Heart left ventricle (tissue), 16 donors: ENCODE results near the gene CLIP2. TPM values are rescaled to one million over a fixed set of nuclear protein-coding genes. Genes with fewer than 3 reads are reported as not detected.

Source experiments
- ATAC-seq, 4 donors: fragments of 200-7000 bp; cut with Tn5 transposase; one replicate each; pipeline ENCODE4 v1.9.1; 2020 to 2022; ENCODE audit warnings: moderate library complexity in 4 of 4, mild to moderate bottlenecking in 3 of 4, moderate number of reproducible peaks in 1 of 4
- DNase-seq, 5 donors: peaks; one replicate each; pipeline ENCODE4 v3.0.0-alpha.2; 2020
- H3K27ac ChIP-seq, 12 donors: fragments of 200-600 bp; sonication (generic) in 4 of 12; one replicate each; pipeline versions ENCODE4 v1.5.0 to v1.8.0; 2016 to 2022; ENCODE audit warnings: mild to moderate bottlenecking in 2 of 12
- H3K27me3 ChIP-seq, 9 donors: fragments of 200-600 bp; sonication (generic) in 2 of 9; one replicate each; pipeline versions ENCODE4 v1.5.1 to v1.8.0; 2016 to 2022; ENCODE audit warnings: mild to moderate bottlenecking in 3 of 9
- H3K36me3 ChIP-seq, 9 donors: fragments of 200-600 bp; sonication (generic) in 2 of 9; one replicate each; pipeline versions ENCODE4 v1.5.0 to v1.8.0; 2018 to 2022; ENCODE audit warnings: mild to moderate bottlenecking in 2 of 9
- H3K4me1 ChIP-seq, 12 donors: fragments of 200-600 bp; sonication (generic) in 4 of 12; one replicate each; pipeline versions ENCODE4 v1.5.0 to v1.8.0; 2016 to 2022; ENCODE audit warnings: mild to moderate bottlenecking in 3 of 12
- H3K4me3 ChIP-seq, 12 donors: fragments of 200-600 bp; sonication (generic) in 4 of 12; one replicate each; pipeline versions ENCODE4 v1.5.0 to v1.8.0; 2017 to 2022; ENCODE audit warnings: mild to moderate bottlenecking in 9 of 12, moderate library complexity in 4 of 12
- H3K9me3 ChIP-seq, 12 donors: fragments of 200-600 bp; sonication (generic) in 4 of 12; one replicate each; pipeline versions ENCODE4 v1.5.0 to v1.8.0; 2016 to 2022; ENCODE audit warnings: mild to moderate bottlenecking in 1 of 12
- CTCF ChIP-seq, 12 donors: fragments of 200-600 bp; sonication (generic) in 4 of 12; IDR thresholded peaks; one replicate each; pipeline versions ENCODE4 v1.5.0 to v1.8.0; 2018 to 2022; ENCODE audit warnings: antibody characterized with exemption in 12 of 12, mild to moderate bottlenecking in 5 of 12
- POLR2A ChIP-seq, 2 donors: fragments of 450-650 bp; IDR thresholded peaks; one replicate each; pipeline ENCODE4 v1.6.1; 2017; ENCODE audit warnings: antibody characterized with exemption in 2 of 2, mild to moderate bottlenecking in 2 of 2, moderate library complexity in 2 of 2
- whole genome bisulfite sequencing, 4 donors: extraction: QIAGEN DNeasy Blood & Tissue Kit in 2 of 4; methylation state at CpG; one replicate each; pipeline versions ENCODE4 v1.1.5 to v1.1.7; 2013 to 2018; 5-methylcytosine and 5-hydroxymethylcytosine counted together
- intact Hi-C, 10 donors: fragments of 100-400 bp; cut with DNase I; formaldehyde crosslinking; loops; one replicate each; pipeline versions ENCODE4 v1.11.1 to v1.14.2; 2022
- polyA plus RNA-seq, 2 donors: library from polyadenylated mRNA; stranded (reverse); fragments of 200-250 nt; gene quantifications; one replicate each; pipeline ENCODE4 v1.2.3, GENCODE V29; 2013
- total RNA-seq, 9 donors: library from RNA; depleted of rRNA in 2 of 9; stranded (reverse); fragments of >200 nt in 2 of 9; fragmentation: NEBNext Ultra II Directional in 3 of 9; extraction: Animal tissue kit (Norgen Biotek cat#: 25700) in 3 of 9; gene quantifications; one replicate each; pipeline versions ENCODE4 v1.1.0 to v1.2.4, GENCODE V29; 2016 to 2023
- donor health status: ischemic (EF 13 %, LVEDD 7.1; RV severe dilation, severe dysfunction).
- donor health status: healthy with polysubstance abuse.
- donor health status: DM: no; HTN: yes; CAD: no.
- donor health status: DM: no; HTN: no; CAD: no.
- donor health status: ischemic (EF 25% LVEDD 6.9; RV normal size, moderate dysfunction).
- donor health status: ischemic (EF 25% LVEDD 5.7; RV mildly dilated, moderate dysfunction).
- donor health status: healthy.
- donor health status: DM: yes; HTN: yes; CAD: no.
- donor health status: ischemic (EF 35%, LVEDD 5.7; RV mildly dilated, moderate dysfunction).
- donor health status: nonischemic (EF 11% LVEDD 7.7; RV severe dilation, severe dysfunction).
- donor health status: DM: yes; HTN: yes; CAD: no.
- donor health status: PGD.
- donor health status: ischemic (EF 29% LVEDD 5.4; RV normal size, mild dysfunction).
- donor health status: nonischemic (EF 23%, LVEDD 6.1; RV moderate dilation, normal function).

Gene CLIP2
- total and polyA plus RNA-seq, 11 donors = 4.2 to 17.7 (median 9.0) TPM

DNA sequence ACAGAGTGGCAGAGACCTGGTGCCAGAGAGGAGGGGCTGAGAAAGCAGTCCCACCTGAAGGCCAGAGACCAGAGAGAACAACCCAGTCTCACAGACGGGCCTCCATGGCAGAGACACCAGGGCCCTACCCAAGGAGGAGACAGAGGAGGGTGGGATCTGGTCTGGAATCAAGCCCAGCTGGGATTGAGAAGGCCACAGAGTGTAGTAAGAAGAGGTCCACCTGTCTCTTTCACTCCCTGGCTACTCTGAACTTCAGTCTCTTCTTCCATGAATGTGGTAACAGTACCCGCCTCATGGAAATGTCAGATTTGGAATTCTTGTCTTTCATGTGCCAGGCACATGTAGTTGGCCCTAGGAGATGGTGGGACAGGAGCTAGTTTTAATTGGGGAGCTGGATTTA lies 55.6 kb downstream of the CLIP2 start:
- Histone ChIP-seq H3K9me3 (no peaks in the 10 kb centered on the region), H3K36me3 (peaks cover 0 to 14% (median 5%) of the 10 kb centered on the region in 9 donors), H3K4me1 (no peaks in the 10 kb centered on the region), H3K27me3 (no peaks in the 10 kb centered on the region), H3K4me3 (no peak overlapping the region), H3K27ac (no peak overlapping the region)
- WGBS, 4 donors = 95 to 100% (median 100%) methylated on average over 2 of the region's 2 CpGs
- DNase-seq (no peak), ATAC-seq (no peak)
- TF ChIP-seq CTCF (IDR thresholded peaks at IDR 0.05) = no peak
- no peak for TF ChIP-seq POLR2A (IDR thresholded peaks at IDR 0.05)
- intact Hi-C loops = loop anchor here in 1 of 10 donors (5.0 kb wide), 1 partner anchor 37 kb away; no protein-coding TSS in a partner anchor

GRCh38 chr7:74345970-74346369 lies 56.8 kb downstream of the CLIP2 start:
- Histone ChIP-seq H3K27me3 (no peaks in the 10 kb centered on the region), H3K36me3 (peaks cover 0 to 11% (median 5%) of the 10 kb centered on the region in 9 donors), H3K9me3 (no peaks in the 10 kb centered on the region), H3K4me3 (no peak overlapping the region), H3K4me1 (no peaks in the 10 kb centered on the region), H3K27ac (no peak overlapping the region)
- 96 to 99% (median 98%) methylated on average over 2 of the region's 2 CpGs for WGBS, 4 donors
- no peak for DNase-seq
- ATAC-seq = no peak
- intact Hi-C loops = no loop called here
- TF ChIP-seq CTCF (IDR thresholded peaks at IDR 0.05) = no peak

- no peak for TF ChIP-seq CTCF (IDR thresholded peaks at IDR 0.05)
- no peak for TF ChIP-seq POLR2A (IDR thresholded peaks at IDR 0.05)
Observed at GRCh38 chr7:74349621-74350020, 60.4 kb downstream of the CLIP2 start.

GRCh38 chr7:74350751-74351150 lies 61.5 kb downstream of the CLIP2 start:
- Histone ChIP-seq H3K9me3 (peaks cover 0 to 3% (median 0%) of the 10 kb centered on the region in 12 donors), H3K4me3 (no peak overlapping the region), H3K4me1 (peaks cover 0 to 7% (median 0%) of the 10 kb centered on the region in 12 donors), H3K27me3 (no peaks in the 10 kb centered on the region), H3K36me3 (peaks cover 0 to 16% (median 4%) of the 10 kb centered on the region in 9 donors), H3K27ac (no peak overlapping the region)
- no peak for DNase-seq
- WGBS, 4 donors = 97 to 100% (median 99%) methylated on average over 1 of the region's 1 CpG
- ATAC-seq = no peak
- intact Hi-C loops = no loop called here
- no peak for TF ChIP-seq CTCF (IDR thresholded peaks at IDR 0.05)
- TF ChIP-seq POLR2A (IDR thresholded peaks at IDR 0.05) = no peak

More at GRCh38 chr7:74349621-74350020, 60.4 kb downstream of the CLIP2 start:
- ATAC-seq (no peak), DNase-seq (no peak)
- Histone ChIP-seq H3K36me3 (peaks cover 0 to 12% (median 4%) of the 10 kb centered on the region in 9 donors), H3K9me3 (no peaks in the 10 kb centered on the region), H3K4me1 (peaks cover 0 to 3% (median 0%) of the 10 kb centered on the region in 12 donors), H3K27me3 (no peaks in the 10 kb centered on the region), H3K4me3 (no peak overlapping the region), H3K27ac (no peak overlapping the region)
- intact Hi-C loops = no loop called here
- WGBS, 4 donors = 94 to 98% (median 95%) methylated on average over 10 of the region's 10 CpGs
